ENCODE results near the gene ECI2.
"Not testable (repeated sequence)": the region's sequence is repeated elsewhere in the genome, so short reads cannot be mapped to it uniquely, and the experiment has no call there.

Gene ECI2

DNA sequence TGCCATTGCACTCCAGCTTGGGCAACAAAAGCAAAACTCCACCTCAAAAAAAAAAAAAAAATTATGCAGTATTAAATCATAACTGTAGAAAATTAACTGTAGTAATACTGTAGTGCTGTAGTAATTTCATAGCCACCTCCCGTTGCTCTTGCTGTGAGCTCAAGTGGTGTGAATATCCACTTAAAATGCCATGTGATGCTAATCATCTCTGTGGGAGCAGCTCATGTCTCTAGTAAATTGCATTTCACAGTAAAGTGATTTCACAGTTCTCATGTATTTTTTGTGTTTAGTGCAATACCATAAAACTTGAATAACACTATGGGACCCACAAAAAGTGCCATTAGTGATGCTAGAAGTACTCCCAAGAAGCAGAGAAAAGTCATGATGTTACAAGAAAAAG lies 42.1 kb downstream of the ECI2 start:
- no peak for DNase-seq

DNA sequence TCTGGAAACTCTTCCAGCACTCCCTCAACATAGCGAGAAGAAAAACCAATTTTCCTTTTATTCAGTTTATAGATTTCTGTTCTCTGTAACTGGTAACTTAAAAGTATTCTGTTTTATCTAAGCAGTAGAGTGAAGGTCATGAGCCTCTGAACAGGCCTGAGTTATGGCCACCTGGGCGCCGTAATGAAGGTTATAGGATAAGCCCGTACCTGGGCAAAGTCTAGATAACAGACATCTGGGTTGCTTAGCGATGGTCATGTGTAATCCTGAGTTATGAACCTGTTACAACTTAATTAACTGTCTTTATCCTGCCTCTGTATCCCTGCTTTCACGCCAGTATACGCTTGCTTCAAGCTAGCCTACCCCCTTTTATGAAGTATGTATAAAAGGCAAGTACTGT lies 43.4 kb downstream of the ECI2 start:
- DNase-seq: no peak

DNA sequence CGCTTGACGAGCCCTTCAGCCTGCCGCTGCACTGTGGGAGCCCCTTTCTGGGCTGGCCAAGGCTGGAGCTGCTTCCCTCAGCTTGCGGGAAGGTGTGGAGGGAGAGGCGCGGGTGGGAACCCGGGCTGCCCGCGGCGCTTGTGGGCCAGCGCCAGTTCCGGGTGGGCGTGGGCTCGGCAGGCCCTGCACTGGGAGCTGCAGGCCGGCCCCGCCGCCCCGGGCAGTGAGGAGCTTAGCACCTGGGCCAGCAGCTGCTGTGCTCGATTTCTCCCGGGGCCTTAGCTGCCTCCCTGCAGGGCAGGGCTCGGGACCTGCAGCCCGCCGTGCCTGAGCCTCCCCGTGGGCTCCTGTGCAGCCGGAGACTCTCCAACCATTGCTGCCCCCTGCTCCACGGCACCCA lies 45.3 kb downstream of the ECI2 start:
- DNase-seq: not testable (repeated sequence)

DNA sequence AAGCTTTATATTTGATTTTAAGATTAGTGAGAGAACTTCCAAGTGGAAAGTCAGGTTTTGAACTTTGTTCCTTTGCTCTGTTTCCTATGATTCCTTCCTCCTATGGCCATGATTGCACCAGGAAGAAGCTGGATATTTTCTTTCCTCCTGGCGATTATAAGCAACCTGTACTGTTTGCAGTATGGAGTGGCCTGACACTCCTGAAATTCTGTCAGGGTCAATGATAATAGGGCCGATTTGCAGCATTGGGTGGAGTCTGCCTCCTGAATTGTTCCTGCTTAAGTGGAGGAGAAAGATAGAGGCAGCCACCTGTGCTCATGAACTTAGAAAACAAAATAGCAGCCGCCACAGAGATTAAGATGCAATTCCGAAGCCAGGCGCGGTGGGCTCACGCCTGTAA lies 46.7 kb downstream of the ECI2 start:
- DNase-seq: no peak

DNA sequence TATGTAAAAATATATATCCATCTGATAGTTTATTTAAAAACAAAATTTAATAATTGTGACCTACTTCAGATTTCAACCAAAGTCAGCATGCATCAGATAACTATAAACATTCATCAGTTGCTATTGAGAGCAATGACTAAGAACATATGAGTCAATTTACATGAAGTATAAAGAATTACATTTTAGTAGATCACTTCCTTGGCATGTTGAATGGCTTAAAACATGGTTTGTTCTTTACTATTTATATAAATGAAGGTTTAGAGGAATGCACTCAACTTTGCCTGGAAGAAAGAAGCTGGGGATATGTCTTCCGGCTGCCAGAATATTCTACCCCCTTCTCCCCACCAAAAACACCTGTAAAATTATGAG lies 50.1 kb downstream of the ECI2 start:
- no peak for DNase-seq

DNA sequence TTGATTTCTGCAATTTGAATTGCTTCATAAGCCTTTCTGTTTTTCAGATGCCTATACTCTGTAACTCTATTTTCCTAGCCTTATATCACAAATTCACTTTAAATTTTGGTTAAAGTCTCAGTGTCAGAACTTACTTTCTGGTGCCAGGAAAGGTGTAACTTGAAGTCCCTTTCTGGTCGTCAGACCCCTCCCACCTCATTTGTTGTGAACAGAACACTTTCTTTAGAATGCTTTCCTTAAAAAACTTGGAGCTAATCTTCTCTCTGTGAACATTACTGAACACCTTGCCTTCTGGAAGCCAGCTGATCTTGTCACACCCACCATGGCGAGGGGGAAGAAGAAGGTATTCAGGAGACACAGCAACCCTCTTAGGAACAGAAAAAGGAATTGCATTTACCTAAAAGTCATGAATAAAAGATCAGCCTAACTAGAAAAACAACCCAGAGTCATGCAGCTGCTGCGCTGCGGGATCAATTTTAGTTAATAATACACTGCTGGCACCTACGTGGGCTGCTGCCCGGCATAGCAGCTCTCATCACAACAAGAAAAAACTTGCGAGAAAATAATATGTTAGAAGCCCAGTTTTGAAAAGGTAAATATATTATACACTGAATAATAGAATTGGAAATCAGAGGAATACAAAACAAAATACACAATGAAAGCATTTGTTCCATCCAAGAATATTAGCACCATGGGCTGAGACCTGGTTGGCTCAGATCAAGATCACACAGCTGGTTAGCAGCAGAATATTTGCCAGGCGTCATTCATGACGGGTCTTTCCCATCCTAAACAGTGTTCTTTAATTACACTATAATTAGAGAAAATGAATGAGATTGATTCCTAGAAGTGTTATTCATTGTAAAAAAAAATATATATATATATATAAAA lies 50.7 kb downstream of the ECI2 start:
- no peak for DNase-seq

DNA sequence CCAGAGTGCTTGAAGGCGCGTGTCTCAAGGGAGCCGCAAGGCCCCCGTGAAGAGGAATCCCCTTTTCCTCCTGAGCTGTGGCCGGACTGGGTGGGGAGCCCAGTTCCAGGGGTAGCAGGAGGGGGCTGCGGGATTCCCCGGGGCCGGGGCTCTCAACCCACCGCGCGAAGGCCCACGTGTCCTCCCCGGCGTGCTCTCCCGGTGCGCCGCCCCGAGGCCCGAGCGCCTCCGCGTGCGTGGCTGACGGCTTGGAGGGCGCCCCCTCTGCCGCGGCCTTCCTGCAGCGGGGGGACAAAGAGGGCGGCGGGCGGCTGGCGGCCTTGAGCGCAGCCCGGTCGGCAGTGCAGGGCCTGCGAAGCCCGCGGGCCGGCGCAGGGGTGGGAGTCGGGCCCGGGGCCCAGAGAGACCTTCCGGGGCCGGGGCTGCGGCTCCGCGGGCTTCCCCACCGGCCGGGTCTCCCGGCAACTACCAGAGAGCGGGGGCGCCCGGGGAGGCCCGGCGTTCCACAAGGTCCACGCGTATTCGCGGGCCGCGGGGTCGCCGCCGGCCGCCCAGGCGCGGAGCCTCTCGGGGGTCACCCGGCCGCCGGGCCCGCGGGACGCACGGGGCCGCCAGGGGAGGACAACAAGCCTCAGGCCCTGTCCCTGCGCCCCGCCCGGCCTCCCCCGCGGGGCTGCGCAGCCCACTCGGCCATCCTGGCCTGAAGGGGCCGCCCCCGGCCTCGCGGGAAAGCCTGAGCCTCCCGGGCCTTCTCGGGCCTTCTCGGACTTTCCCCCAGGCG lies 56.5 kb downstream of the ECI2 start, which contains the start of gene FAM217A:
TSS of gene FAM217A (minus strand) at position 447 of the 781 bp plus-strand sequence. CDS start 1,723 bp downstream, outside the sequence.
- DNase-seq: no peak

DNA sequence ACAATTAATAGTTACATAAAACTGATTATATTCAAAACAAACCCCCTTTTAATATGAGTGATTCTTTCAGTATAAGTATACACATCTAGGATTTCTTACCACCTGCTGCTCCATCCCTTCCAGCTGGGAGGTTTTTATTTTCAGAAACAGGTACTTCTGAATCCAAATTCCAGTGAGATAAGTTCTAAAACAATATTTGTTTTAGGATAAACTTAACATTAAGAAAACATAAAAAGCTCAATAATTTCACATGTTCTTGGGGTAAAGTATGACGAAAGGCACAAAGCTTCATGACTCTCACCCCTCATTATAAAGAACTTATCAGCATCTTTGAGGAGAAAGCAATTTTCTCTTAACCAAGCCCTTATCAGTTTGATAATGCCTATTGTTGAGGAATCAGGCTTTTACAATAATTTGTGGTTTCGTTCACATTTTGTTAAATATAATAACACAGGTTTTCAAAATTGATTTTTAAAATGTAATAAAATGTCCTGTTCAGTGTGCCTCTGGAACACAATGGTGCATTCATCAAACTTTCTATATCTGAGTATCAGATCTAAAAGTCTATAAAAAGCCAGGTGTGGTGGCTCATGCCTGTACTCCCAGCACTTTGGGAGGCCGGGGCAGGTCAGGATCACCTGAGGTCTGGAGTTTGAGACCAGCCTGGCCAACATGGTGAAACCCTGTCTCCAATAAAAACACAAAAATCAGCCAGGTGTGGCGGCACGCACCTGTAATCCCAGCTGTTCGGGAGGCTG lies 60.7 kb downstream of the ECI2 start:
- no peak for DNase-seq

DNA sequence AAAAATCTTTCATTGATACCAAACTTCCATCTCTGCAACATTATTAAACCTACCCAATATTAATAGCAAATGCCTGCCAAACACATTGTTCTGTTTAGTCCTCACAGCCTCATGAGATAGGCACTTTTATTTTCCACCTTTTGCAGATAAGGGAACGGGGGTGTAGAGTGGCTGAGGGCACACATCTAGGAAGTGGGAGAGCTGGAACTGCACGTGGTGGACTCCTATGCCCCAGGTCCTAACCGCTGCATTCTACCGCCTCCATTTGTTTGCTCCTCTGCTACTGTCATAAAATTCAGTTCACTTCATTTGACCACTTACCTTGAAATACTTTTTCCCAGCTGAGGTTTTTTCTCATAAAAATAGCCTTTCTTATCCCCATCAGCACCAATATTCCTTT lies 64.0 kb downstream of the ECI2 start:
- DNase-seq: no peak

DNA sequence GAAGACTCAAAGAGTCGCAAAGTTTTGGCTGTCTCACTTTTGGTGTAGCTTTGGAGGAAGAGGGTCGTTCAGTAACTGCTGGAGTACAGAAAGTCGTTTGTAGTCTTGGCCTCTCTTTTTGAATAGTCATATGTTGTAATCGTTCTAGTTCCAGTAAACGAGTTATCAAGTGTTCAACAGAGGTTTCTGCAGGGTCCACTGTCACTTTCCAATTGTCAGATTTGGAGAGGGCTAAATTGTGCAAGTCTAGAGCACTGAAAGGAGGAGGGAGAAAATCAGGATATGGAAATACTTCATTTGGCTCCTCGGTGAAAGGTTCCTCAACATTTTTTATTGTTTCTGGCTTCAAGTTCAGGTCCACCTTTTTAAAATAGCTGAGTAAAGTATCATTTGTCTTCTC lies 66.2 kb downstream of the ECI2 start:
- no peak for DNase-seq

DNA sequence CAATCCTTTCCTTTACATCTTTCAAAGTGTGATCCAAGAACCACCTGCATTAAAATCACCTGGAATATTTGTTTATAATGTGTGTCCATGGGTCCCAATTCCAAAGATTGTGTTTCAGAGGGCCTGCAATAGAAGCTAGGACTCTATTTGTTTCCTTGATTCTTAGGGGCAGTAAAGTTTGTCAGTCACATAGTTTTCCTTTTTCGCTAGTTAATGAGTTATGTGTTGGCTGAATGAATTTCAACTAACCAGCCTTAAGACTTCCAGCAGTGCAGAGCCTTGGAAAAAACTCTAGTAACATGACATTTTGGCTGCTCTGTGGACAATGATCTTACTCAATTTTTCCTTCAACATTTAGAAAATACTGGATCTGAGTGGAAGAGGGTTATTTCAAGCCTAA lies 67.7 kb downstream of the ECI2 start:
- no peak for DNase-seq

DNA sequence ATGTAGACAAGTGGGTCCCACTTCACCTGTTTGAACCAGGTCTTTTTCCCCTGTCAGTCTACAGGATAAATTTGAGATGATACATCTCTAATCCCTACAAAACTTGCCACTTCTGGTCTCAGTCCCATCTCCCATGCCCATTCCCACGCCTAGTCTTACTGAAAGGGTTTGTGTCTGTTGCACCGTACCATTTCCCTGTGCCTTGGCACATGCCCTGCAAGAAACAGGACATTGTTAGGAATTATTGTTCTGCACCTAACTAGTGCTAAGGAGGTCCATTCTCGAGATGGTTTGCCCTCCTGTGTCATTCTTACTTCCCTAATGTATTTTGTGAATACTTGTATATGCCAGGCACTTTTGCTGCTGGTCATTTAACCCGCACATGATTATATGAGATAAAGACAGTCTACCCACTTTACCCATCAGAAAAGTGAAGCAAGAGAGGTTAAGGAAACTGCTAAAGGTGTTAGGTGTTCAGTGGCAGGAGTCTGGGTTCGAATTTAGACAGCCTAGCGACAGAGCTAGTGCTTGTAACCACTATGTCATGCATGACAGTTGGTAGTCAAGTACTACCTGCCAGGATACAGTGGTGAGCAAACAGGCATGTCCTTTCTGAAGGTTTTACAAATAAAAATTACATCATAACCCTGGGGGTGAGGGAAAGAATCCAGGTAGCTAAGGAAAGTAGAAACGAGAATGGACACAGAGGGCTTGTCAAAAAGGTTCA lies 69.2 kb downstream of the ECI2 start:
- DNase-seq: no peak

All from NCI-H1048 (cell line).